NCI-H2227 treated with DMSO at 0.1 percent for 48 hours (cell line): ENCODE data around the gene ROBO3.

Experiments
- DNase-seq: peaks from one replicate; lab custom pipeline; 2025; lab: John Stamatoyannopoulos, UW

ROBO3 gene

GRCh38 chr11:124846070-124846673 lies 19.1 kb upstream of the ROBO3 start:
- DNase-seq: no peak

- DNase-seq: no peak
Measured at GRCh38 chr11:124859171-124859570, 6.1 kb upstream of the ROBO3 start.

- DNase-seq: no peak
Measured at GRCh38 chr11:124861670-124862069, 3.6 kb upstream of the ROBO3 start.

- DNase-seq: peak; percentile 28
Measured at GRCh38 chr11:124863137-124863825, 2.0 kb upstream of the ROBO3 start.

- DNase-seq: no peak
Measured at GRCh38 chr11:124863826-124864165, 1.4 kb upstream of the ROBO3 start.

GRCh38 chr11:124864176-124864891 lies 898 bp upstream of the ROBO3 start:
- DNase-seq: no peak

- DNase-seq: no peak
Measured at GRCh38 chr11:124864892-124865180, 396 bp upstream of the ROBO3 start.

GRCh38 chr11:124865902-124866851 lies 945 bp downstream of the ROBO3 start:
- no peak for DNase-seq

- DNase-seq: no peak
Measured at GRCh38 chr11:124867700-124868099, 2.5 kb downstream of the ROBO3 start.

GRCh38 chr11:124868331-124869274 lies 3.4 kb downstream of the ROBO3 start:
- no peak for DNase-seq

GRCh38 chr11:124869331-124869730 lies 4.1 kb downstream of the ROBO3 start:
- no peak for DNase-seq

GRCh38 chr11:124869856-124870387 lies 4.7 kb downstream of the ROBO3 start:
- no peak for DNase-seq

GRCh38 chr11:124870430-124870829 lies 5.2 kb downstream of the ROBO3 start:
- no peak for DNase-seq

- DNase-seq: no peak
Measured at GRCh38 chr11:124872280-124872679, 7.0 kb downstream of the ROBO3 start.

- no peak for DNase-seq
Measured at GRCh38 chr11:124872741-124873140, 7.5 kb downstream of the ROBO3 start.

- DNase-seq: no peak
Measured at GRCh38 chr11:124873951-124874350, 8.7 kb downstream of the ROBO3 start.

GRCh38 chr11:124874571-124875255 lies 9.5 kb downstream of the ROBO3 start:
- DNase-seq: no peak

GRCh38 chr11:124875401-124875800 lies 10.2 kb downstream of the ROBO3 start:
- DNase-seq: no peak

GRCh38 chr11:124875943-124876817 lies 10.9 kb downstream of the ROBO3 start:
- peak; percentile 78 for DNase-seq
